Stimulated activated CD8-positive, alpha-beta memory T cell treated with anti-CD3 and anti-CD28 coated beads, Interleukin-7, amount 100 ng/mL, for 4 hours (primary cell): Measurements from ENCODE around the gene SETD1A.

Experiments
- DNase-seq, 2 donors: peaks; one replicate each; pipeline ENCODE4 v3.0.0-alpha.2; 2020; ENCODE audit warnings: low read depth in 2 of 2

Gene SETD1A

DNA sequence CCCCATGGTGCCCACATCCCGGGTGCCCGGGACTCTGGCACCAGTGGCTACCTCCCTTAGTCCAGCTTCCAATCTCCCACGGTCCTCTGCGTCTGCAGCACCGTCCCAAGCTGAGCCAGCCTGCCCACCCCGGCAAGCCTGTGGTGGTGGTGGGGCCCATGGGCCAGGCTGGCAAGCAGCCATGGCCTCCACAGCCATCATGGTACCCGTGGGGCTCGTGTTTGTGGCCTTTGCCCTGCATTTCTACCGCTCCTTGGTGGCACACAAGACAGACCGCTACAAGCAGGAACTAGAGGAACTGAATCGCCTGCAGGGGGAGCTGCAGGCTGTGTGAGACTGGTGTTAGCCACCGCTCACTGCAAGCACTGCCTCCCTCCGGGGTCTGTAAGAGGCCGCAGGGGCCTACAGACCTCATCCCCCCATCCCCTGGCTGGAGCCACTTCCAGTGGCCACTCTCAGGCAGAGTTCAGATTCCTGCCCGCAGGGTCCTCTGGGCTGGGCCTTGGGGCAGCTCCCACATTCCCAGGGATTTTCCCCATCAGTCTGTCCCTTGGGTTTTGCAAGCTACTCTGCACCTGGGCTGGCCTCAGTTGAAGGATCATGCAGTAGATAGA is 3.9 kb upstream of the SETD1A start:
- DNase-seq, result peak; percentile 19 to 42

DNA sequence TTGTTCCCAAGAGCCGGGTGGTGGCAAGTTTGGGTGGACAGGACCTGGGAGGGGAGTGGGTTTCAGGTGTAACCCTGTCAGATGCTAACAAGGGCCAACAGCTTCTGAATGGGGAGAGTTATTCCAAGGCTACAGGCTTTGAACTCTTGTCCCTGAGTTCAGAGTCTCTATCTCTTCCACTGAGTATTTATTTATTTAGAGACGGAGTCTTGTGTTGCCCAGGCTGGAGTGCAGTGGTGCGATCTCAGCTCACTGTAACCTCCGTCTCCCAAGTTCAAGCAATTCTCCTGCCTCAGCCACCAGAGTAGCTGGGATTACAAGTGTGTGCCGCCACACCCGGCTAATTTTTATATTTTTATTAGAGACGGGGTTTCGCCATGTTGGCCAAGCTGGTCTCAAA is 2.6 kb upstream of the SETD1A start:
- DNase-seq, result no peak

DNA sequence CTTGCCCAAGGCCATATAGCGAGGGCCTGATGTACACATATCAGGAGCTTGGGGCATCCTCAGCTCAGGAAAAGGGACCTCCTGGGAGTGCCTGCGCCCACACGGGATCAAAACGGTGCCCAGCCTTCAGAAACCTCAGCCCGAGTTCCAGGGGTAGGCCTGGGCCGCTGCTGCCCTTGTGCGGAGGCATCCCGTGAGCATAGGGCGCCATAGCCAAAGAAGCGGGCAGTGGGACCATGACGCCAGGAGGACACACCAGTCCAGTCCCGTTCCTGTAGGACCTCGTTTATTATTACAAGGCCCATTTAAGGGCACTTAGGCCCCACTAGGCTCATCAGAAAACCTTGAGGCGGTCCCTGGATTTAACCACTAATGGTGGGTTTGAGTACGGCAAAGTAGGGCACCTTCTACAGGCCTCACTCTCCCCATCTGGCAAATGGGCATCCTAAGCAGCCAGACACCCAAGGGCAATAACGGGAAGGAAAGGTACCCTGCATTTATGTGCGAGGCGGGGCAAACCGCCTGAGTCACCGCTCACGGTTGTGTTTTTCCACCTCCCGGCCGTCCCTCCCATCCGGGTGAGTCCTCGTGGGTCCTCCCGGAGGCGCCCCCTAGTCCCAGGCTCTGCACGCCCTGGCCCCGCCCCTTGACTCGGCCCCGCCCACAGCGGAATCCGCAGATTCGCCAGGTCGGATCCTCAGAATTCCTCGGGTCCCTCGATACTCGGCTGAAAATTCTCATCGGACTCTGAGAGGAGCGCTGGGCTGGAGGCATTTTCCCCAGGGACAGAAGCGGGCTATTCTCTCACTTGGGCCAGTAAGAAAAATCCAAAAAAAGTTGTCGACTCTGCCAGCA is 726 bp upstream of the SETD1A start:
- DNase-seq, result peak; percentile 85 to 89

DNA sequence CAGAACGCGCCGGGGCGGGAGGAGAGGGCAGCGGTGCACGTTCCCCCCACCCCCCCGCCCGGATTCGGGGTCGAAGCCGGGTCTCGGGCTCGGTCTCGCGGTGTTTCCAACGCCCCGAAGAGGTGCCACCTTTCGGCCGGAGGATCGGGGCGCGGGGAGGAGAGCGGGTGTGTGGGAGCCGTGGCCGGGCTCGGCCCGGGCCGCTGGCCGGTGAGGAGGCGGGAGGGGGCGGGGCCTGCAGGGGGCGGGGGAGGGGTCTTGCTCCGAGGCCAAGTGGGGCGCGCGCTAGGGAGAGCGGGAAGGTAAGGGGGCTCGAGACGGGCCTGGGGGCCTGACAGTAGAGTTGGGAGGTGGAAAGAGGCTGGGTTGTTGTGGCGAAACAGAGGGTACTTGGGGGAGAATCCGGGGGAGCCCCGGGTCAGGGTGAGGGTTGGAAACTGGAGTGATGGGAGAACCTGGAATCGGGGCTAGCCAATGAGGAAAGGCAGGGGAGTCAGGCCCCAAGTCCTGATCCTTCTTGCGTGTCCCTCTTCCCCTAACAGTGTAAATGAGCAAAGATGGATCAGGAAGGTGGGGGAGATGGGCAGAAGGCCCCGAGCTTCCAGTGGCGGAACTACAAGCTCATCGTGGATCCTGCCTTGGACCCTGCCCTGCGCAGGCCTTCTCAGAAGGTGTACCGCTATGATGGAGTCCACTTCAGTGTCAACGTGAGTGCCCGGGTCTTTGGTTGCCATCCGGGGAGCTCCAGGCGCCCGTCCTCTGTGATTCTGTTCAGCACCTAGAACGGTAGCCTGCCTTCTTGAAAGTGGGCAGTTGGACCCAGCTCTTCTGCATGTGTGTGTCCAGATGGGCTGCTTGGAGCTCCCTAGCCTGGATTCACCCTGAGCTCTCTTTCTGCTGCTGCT is 873 bp downstream of the SETD1A start:
- DNase-seq, result peak in 1 of 2 donors; percentile 17

DNA sequence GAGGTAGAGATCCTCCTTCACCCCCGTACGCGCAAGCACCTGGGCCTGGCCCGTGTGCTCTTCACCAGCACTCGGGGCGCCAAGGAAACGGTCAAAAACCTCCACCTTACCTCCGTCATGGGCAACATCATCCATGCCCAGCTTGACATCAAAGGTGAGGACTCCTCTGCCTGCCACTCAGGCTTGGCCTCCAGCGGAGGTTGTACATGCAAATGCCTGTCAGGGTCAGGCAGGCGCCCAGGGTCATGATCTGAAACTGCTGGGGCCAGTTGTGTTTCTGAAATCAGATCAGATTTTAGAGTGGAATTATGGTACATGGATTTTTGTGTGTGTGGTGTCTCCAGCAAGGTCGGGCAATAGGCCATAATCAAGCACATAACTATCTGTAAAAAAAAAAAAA is 3.8 kb downstream of the SETD1A start:
- no peak for DNase-seq

DNA sequence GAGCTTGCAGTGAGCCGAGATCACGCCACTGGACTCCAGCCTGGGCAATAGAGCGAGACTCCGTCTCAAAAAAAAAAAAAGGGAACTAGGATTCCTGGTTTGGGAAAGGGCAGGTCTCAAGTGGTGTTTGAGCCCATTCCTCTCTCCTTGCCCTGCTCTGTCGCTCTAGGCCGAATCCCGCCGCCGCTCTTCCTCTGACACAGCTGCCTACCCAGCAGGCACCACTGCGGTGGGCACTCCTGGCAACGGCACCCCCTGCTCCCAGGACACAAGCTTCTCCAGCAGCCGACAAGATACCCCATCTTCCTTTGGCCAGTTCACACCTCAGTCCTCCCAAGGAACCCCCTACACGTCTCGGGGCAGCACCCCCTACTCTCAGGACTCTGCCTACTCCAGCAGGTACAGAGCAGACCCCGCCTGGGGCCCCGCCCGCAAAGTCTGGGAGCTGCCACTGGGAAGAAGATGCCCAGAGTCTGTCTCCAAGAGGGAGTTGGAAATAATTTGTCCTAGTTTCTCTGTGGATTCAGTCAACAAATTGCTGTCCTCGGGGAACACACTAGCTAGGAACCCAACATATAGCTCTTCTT is 6.5 kb downstream of the SETD1A start:
- DNase-seq, result no peak

DNA sequence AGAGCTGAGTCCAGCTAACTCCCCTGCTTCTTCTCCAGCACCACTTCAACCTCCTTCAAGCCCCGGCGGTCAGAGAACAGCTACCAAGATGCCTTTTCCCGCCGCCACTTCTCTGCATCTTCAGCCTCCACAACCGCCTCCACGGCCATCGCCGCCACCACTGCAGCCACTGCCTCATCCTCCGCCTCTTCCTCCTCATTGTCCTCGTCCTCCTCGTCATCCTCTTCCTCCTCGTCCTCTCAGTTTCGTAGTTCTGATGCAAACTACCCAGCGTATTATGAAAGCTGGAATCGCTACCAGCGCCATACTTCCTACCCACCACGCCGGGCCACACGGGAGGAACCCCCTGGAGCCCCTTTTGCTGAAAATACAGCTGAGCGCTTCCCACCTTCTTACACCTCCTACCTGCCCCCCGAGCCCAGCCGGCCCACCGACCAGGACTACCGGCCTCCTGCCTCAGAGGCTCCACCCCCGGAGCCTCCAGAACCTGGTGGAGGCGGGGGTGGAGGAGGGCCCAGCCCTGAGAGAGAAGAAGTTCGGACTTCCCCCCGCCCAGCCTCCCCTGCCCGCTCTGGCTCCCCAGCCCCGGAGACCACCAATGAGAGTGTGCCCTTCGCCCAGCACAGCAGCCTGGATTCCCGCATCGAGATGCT is 7.1 kb downstream of the SETD1A start:
- no peak for DNase-seq

DNA sequence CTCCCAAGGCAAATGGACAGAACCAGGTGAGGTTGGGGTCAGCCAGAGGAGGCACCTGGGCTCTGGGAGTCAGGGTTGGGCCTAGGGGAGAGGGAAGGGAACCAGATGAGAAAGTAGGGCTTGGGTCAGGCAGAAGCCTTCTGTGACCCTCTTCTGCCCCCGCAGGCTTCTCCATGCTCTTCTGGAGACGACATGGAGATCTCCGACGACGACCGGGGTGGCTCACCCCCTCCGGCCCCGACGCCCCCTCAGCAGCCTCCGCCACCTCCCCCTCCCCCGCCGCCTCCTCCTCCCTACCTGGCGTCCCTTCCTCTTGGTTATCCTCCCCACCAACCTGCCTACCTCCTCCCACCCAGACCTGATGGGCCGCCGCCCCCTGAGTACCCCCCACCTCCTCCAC is 7.9 kb downstream of the SETD1A start:
- no peak for DNase-seq

DNA sequence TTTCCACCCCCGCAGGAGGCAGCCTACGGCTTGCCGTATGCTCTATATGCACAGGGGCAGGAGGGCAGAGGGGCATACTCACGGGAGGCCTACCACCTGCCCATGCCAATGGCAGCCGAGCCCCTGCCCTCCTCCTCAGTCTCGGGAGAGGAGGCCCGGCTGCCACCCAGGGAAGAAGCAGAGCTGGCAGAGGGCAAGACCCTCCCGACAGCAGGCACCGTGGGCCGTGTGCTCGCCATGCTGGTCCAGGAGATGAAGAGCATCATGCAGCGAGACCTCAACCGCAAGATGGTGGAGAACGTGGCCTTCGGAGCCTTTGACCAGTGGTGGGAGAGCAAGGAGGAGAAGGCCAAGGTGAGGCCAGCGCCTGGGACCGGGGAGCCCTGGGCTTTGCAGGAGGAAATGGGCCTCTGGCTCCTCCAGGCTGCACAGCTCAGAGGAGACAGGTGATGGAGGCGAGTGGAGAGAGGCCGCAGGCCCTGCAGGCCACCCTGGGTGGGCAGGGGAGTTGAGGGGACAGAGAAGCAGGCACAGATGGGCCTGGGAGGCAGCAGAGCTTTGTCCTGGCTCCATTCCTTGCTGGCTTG is 8.6 kb downstream of the SETD1A start:
- no peak for DNase-seq

DNA sequence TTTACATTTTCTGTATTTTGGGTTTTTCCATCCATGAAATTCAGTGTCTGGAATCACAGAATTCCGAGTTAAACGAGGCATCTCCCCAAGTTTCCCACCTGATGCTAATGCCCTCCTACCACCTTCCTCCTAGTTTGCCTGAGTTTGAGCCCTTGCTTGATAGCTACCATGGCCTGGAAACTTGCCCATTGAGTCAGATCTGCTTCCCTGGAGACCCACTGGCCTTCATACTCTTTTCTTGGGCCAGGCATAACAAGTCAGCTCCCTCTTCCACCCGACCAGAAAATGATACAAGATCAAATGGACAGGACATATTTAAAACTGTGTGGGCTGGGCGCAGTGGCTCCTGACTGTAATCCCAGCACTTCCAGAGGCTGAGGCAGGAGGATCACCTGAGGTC is 10.2 kb downstream of the SETD1A start:
- no peak for DNase-seq

DNA sequence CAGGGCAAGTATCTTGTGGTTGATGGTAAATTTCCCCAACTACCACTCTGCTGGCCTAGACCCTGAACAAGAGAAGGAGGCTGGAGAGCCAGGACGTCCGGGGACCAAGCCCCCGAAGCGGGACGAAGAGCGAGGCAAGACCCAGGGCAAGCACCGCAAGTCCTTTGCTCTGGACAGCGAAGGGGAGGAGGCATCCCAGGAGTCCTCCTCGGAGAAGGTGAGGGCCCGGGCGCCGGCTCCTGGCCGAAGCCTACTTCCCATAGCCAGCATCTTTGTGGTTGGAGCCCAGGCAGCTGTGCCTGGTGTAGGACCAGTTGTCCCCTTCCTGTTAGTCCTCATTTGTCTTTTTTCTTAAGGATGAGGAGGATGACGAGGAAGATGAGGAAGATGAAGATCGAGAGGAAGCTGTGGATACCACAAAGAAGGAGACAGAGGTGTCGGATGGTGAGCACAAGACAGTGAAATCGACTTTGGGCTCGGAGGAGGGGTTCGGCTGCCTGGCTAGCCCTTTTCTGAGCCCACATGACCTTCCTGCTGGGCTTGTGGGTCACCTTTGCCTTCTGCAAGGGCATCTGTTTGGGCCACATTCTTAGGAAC is 11.8 kb downstream of the SETD1A start:
- no peak for DNase-seq

DNA sequence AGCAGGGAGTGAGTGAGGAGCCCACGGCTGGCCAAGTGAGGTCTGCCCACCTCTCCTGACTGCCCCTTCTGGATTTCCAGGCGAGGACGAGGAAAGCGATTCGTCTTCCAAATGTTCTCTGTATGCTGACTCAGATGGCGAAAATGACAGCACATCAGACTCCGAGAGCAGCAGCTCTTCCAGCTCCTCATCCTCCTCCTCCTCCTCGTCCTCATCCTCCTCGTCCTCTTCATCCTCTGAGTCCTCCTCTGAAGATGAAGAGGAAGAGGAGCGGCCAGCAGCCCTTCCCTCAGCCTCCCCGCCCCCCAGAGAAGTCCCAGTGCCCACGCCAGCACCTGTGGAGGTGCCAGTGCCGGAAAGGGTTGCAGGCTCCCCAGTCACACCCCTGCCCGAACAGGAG is 13.7 kb downstream of the SETD1A start:
- DNase-seq, result no peak

DNA sequence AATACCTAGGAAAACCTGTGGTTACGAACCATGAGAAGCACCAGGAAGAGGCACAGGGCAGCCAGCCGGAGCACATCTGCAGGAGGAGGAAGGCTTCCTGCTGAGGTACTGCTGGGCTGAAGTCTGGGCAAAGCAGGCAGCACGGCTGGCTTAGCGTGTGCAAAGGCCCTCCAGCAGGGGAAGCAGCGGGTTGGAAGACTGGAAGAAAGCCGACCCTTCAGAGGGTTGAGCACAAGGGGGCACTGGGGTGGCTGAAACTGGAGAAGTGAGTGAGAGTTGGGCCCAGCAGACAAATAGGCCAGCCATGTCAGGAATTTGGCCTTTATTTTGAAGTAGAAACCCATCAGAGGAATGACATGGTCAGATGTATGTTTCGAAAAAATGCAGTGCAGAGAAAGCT is 15.3 kb downstream of the SETD1A start:
- DNase-seq, result no peak

DNA sequence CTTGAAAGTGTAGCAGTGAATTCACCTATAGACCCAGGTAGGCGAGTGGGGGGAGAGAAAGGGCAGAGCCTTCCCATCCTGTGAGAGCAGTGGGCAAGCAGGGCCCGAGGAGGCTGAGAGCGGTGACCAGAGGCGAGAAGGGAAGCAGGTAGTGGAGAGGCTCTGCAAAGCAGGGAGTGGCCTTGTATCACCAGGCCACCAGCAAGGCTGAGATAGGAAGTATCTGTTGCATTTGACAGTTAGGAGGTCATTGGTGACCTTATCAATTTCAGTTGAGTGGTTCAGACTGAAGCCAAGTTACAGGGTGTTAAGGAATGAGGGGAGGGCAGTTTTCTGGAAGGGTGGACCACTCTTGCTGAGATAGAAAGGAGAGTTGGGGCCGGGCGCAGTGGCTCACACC is 16.8 kb downstream of the SETD1A start:
- no peak for DNase-seq

DNA sequence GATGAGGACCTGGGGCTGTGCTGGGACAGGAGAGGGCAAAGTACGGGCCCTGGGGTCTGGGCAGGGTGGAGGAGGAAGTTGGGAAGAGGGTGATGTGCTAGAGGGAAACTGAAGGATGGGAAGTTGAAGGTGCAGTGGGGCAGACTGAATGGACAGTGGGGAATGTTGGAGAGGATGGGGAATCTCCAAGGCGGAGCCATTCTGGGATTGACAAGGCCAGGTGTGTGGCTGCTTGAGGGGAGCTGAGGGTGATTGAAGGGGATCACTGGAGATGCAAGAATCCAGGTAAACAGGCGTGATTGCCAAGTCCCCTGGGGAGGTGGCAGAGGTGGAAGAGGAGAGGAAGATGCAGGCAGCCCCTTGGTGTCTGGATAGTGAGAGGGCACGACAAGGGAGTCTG is 18.9 kb downstream of the SETD1A start:
- DNase-seq, result no peak

DNA sequence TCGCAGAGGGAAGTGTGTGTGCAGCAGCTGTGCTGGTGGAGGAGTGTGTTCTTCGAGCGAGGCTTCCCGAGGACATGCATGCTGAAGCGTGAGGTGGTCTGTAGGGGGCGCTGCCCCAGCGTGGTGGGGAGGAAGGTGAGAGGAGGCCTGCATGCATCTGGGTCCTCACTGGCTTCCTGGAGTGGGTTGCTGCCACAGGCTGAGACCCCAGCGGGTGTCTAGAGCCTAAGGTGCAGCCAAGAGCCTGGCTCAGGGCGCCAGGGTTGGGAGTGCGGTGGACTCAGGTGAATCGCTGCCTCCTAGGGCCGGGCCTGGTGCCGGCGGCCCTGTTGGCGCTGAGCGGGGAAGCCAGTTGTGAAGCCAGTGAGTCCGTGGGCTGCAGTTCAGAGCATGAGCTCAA is 19.9 kb downstream of the SETD1A start:
- DNase-seq, result no peak

DNA sequence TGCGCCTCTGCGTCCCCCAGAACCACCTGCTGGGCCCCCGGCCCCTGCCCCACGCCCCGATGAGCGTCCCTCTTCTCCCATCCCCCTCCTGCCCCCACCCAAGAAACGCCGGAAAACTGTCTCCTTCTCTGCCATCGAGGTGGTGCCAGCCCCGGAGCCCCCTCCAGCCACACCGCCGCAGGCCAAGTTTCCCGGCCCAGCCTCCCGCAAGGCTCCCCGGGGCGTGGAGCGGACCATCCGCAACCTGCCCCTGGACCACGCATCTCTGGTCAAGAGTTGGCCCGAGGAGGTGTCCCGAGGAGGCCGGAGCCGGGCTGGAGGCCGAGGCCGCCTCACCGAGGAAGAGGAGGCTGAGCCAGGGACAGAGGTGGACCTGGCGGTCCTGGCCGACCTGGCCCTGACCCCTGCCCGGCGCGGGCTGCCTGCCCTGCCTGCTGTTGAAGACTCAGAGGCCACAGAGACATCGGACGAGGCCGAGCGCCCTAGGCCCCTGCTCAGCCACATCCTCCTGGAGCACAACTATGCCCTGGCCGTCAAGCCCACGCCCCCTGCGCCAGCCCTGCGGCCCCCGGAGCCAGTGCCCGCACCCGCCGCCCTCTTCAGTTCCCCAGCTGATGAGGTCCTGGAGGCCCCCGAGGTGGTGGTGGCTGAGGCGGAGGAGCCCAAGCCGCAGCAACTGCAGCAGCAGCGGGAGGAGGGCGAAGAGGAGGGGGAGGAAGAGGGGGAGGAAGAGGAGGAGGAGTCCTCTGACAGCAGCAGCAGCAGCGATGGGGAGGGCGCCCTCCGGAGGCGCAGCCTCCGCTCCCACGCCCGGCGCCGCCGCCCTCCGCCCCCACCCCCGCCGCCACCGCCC is 21.8 kb downstream of the SETD1A start:
- DNase-seq, result no peak

DNA sequence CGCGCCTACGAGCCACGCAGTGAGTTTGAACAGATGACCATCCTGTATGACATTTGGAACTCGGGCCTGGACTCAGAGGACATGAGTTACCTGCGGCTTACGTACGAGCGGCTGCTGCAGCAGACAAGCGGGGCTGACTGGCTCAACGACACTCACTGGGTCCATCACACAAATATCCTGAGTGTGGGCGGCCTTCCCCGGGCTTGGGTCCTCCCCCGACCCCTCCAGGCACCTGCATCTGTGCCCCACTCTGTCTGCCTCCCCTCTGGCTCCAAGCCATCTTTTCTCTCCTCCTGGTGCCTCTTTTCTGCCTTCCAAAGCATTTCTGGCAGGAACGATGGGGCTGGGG is 22.4 kb downstream of the SETD1A start:
- no peak for DNase-seq

DNA sequence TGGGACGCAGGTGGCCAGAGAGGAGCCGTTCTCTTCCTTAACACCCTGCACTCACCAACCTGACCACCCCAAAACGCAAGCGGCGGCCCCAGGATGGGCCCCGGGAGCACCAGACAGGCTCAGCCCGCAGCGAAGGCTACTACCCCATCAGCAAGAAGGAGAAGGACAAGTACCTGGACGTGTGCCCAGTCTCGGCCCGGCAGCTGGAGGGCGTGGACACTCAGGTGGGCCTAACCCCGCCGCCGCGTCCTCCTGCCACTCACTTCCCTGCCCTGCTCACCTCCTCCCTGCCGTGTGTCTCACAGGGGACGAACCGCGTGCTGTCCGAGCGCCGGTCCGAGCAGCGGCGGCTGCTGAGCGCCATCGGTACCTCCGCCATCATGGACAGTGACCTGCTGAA is 22.9 kb downstream of the SETD1A start:
- no peak for DNase-seq

DNA sequence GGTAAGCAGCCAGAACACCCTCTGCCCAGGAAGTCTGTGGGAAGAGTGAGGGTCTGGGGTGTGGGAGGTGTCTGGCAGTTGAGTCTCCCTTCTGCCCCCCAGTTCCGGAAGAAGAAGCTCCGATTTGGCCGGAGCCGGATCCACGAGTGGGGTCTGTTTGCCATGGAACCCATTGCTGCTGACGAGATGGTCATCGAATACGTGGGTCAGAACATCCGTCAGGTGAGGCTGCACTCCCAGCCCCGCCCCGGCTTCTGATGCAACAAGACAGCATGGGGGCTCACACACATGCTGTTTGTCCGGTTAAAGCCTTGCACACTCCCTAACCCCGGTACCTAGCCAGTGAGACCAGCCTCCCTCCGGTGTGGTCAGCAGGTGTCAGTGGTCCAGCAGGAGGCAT is 23.4 kb downstream of the SETD1A start:
- no peak for DNase-seq
